K562 (cell line): ENCODE measurements around the gene TXNRD2. TPM values are rescaled to one million over a fixed set of nuclear protein-coding genes. Genes with fewer than 3 reads are reported as not detected.

ENCODE experiments used
- ATAC-seq: fragments of 200-7000 bp; cut with Tn5 transposase; 3 replicates; pipeline ENCODE4 v1.9.1; 2020; ENCODE audit warnings: moderate library complexity
- BruUV-seq: library from RNA; stranded (reverse); fragments of 400-500 nt; replicated peaks from 2 replicates; lab custom pipeline; 2021; lab: Mats Ljungman, UMichigan
- CTCF ChIA-PET: fragments of 300-600 bp; formaldehyde crosslinking; extraction: SDS; loops from one replicate; lab custom pipeline; 2021; ENCODE audit warnings: low intra/inter-chr PET ratio; lab: Yijun Ruan, JAX
- POLR2A ChIA-PET: fragments of 300-600, 350-650 bp; sonication (Branson Sonifier 250); formaldehyde crosslinking; extraction: SDS; loops from one replicate; lab custom pipeline; 2021; ENCODE audit warnings: antibody characterized with exemption, inconsistent platforms; lab: Yijun Ruan, JAX
- DNase-seq, 4 experiments: peaks; one replicate each; pipeline versions ENCODE4 v3.0.0 to v3.0.0-alpha.2; 2011 to 2018; ENCODE audit warnings: low spot score in 3 of 4, mixed read lengths in 3 of 4; ENCODE audit errors: extremely low read depth in 1 of 4
- FAIRE-seq: peaks from 2 replicates; lab custom pipeline; 2011; peaks lifted over from hg19 to GRCh38; lab: Jason Lieb, UNC
- H2AFZ ChIP-seq: 2 replicates; pipeline ENCODE4 v1.6.0; 2011; ENCODE audit warnings: low read depth, low read length, control low read depth, inconsistent platforms
- H3K27ac ChIP-seq: fragments of 200-600 bp; 3 replicates; pipeline ENCODE4 v1.8.0; 2011; ENCODE audit warnings: low read depth, mild to moderate bottlenecking, control low read depth, inconsistent platforms, low read length, moderate library complexity, mixed read lengths; ENCODE audit errors: extremely low read depth
- H3K27me3 ChIP-seq, 2 experiments: fragments of 300-600 bp in 1 of 2; 2 replicates in 1 of 2; 3 replicates in 1 of 2; pipeline versions ENCODE4 v1.6.0 to v1.8.0; 2011; ENCODE audit warnings: inconsistent platforms in 2 of 2, low read length in 2 of 2, mild to moderate bottlenecking in 1 of 2, mixed read lengths in 1 of 2, moderate library complexity in 1 of 2; ENCODE audit not compliant: control insufficient read depth in 2 of 2, insufficient read depth in 2 of 2
- H3K36me3 ChIP-seq: fragments of 300-600 bp; 3 replicates; pipeline ENCODE4 v1.8.0; 2011; ENCODE audit warnings: mild to moderate bottlenecking, low read length, inconsistent platforms; ENCODE audit not compliant: control insufficient read depth, insufficient read depth
- H3K4me1 ChIP-seq, 2 experiments: fragments of 200-600 bp in 1 of 2; replicated peaks in 1 of 2; 2 replicates in 1 of 2; 3 replicates in 1 of 2; pipeline versions ENCODE4 v1.5.1 to v1.8.0; 2011; ENCODE audit warnings: inconsistent platforms in 2 of 2, low read length in 2 of 2, mild to moderate bottlenecking in 1 of 2, mixed read lengths in 1 of 2, moderate library complexity in 1 of 2; ENCODE audit not compliant: control insufficient read depth in 2 of 2, insufficient read depth in 2 of 2
- H3K4me2 ChIP-seq: 2 replicates; pipeline ENCODE4 v1.6.1; 2011; ENCODE audit warnings: low read length, control low read depth, inconsistent platforms, mixed read lengths; ENCODE audit not compliant: insufficient read depth
- H3K4me3 ChIP-seq: fragments of 200-600 bp; sonication (generic), shearing (Covaris generic); 2 replicates; pipeline ENCODE4 v1.5.1; 2016; ENCODE audit warnings: control low read depth, inconsistent platforms
- H3K79me2 ChIP-seq: fragments of 200-600 bp; 3 replicates; pipeline ENCODE4 v1.8.0; 2011; ENCODE audit warnings: low read length, inconsistent platforms; ENCODE audit not compliant: control insufficient read depth, insufficient read depth
- H3K9ac ChIP-seq, 2 experiments: 2 replicates each; pipeline versions ENCODE4 v1.6.0 to v1.6.1; 2011; ENCODE audit warnings: low read depth in 2 of 2, low read length in 2 of 2, control low read depth in 1 of 2, inconsistent platforms in 1 of 2, mild to moderate bottlenecking in 1 of 2, mixed read lengths in 1 of 2; ENCODE audit not compliant: insufficient read depth in 1 of 2
- H3K9me1 ChIP-seq: one replicate; pipeline ENCODE4 v1.6.0; 2011; ENCODE audit warnings: inconsistent platforms, mild to moderate bottlenecking, low read length, moderate library complexity; ENCODE audit not compliant: control insufficient read depth, insufficient read depth
- H3K9me3 ChIP-seq: replicated peaks from 2 replicates; pipeline ENCODE4 v1.5.1; 2011; ENCODE audit warnings: low read depth, low read length, inconsistent platforms; ENCODE audit not compliant: control insufficient read depth, insufficient read depth
- H4K20me1 ChIP-seq: replicated peaks from 2 replicates; pipeline ENCODE4 v1.6.1; 2011; ENCODE audit warnings: low read length, inconsistent platforms, mixed read lengths; ENCODE audit not compliant: control insufficient read depth, insufficient read depth
- CHD2 ChIP-seq: IDR thresholded peaks from 2 replicates; pipeline ENCODE4 v1.6.1; 2011; ENCODE audit warnings: low read depth, low read length
- CTCF ChIP-seq, 3 experiments: IDR thresholded peaks in 2 of 3; conservative IDR thresholded peaks in 1 of 3; 2 replicates each; pipeline ENCODE4 v1.5.1; 2011 to 2012; ENCODE audit warnings: low read length in 3 of 3, mild to moderate bottlenecking in 3 of 3, control low read depth in 2 of 3, improper control_type of control experiment in 1 of 3, inconsistent platforms in 1 of 3, low read depth in 1 of 3, mixed read lengths in 1 of 3, moderate library complexity in 1 of 3; ENCODE audit not compliant: insufficient read depth in 2 of 3
- HDAC6 ChIP-seq: IDR thresholded peaks from 2 replicates; pipeline ENCODE4 v1.6.1; 2012; ENCODE audit warnings: low read depth, mild to moderate bottlenecking, control low read depth, inconsistent platforms, low read length, moderate library complexity
- MCM5 ChIP-seq: fragments of 450-650 bp; IDR thresholded peaks from 2 replicates; pipeline ENCODE4 v1.6.1; 2016; ENCODE audit warnings: low read depth
- PRMT5 ChIP-seq: sonication (generic); formaldehyde crosslinking; IDR thresholded peaks from 2 replicates; pipeline ENCODE4 v1.5.0; 2020; ENCODE audit warnings: missing genetic modification reagents
- RAD21 ChIP-seq, 2 experiments: fragments of 250-450 bp in 1 of 2; fragments of 450-650 bp in 1 of 2; sonication (Bioruptor Pico) in 1 of 2; formaldehyde crosslinking in 1 of 2; IDR thresholded peaks in 1 of 2; conservative IDR thresholded peaks in 1 of 2; 2 replicates each; pipeline versions ENCODE4 v1.4.0 to v1.8.0; 2020 to 2022; ENCODE audit warnings: mild to moderate bottlenecking in 2 of 2, moderate library complexity in 1 of 2
- RBM39 ChIP-seq: fragments of 200-400 bp; formaldehyde crosslinking; optimal IDR thresholded peaks from 2 replicates; pipeline ENCODE3; 2018; ENCODE audit warnings: low read depth, low read length
- SETDB1 ChIP-seq: IDR thresholded peaks from one replicate; pipeline ENCODE4 v1.6.1; 2012; ENCODE audit warnings: low read length, control low read depth, inconsistent platforms
- SLC30A9 ChIP-seq: fragments of 250-450 bp; sonication (Bioruptor Pico); IDR thresholded peaks from 2 replicates; pipeline ENCODE4 v1.8.0; 2022; ENCODE audit warnings: mild to moderate bottlenecking, moderate library complexity
- SMARCB1 ChIP-seq: IDR thresholded peaks from 2 replicates; pipeline ENCODE4 v1.6.1; 2011; ENCODE audit warnings: improper control_type of control experiment, low read depth; ENCODE audit not compliant: insufficient read length
- THAP12 ChIP-seq: fragments of 250-450 bp; sonication (Bioruptor Pico); IDR thresholded peaks from 2 replicates; pipeline ENCODE4 v1.9.0; 2021; ENCODE audit warnings: mild to moderate bottlenecking, inconsistent platforms
- XRCC5 ChIP-seq: fragments of 200-400 bp; formaldehyde crosslinking; IDR thresholded peaks from 2 replicates; pipeline ENCODE4 v1.6.1; 2017; ENCODE audit warnings: low read depth, mild to moderate bottlenecking, low read length
- ZFPM2 ChIP-seq: fragments of 250-450 bp; sonication (Bioruptor Pico); IDR thresholded peaks from 2 replicates; pipeline ENCODE4 v1.5.1; 2022; ENCODE audit warnings: mild to moderate bottlenecking
- ZHX1 ChIP-seq: fragments of 150-350 bp; conservative IDR thresholded peaks from 2 replicates; pipeline ENCODE4 v1.6.1; 2014; ENCODE audit warnings: low read length
- WGBS: fragments of 100-300 bp; shearing (Covaris generic); methylation state at CpG from one replicate; pipeline ENCODE4 v1.1.6; 2016; ENCODE audit warnings: low coverage, mixed read lengths; ENCODE audit not compliant: insufficient coverage; ENCODE audit errors: missing lambda C conversion rate; 5-methylcytosine and 5-hydroxymethylcytosine counted together
- in situ Hi-C: fragments of 300-500 bp; cut with MboI; formaldehyde crosslinking; loops from 4 replicates; pipeline ENCODE4 v1.15.0; 2018; ENCODE audit warnings: inconsistent platforms, mixed read lengths
- intact Hi-C: fragments of 100-400 bp; cut with micrococcal nuclease; formaldehyde crosslinking; loops from 2 replicates; pipeline ENCODE4 v1.14.2; 2022
- polyA plus RNA-seq, 8 experiments: library from polyadenylated mRNA; depleted of rRNA in 4 of 8; stranded (reverse) in 5 of 8; unstranded in 3 of 8; fragments of >200 nt; fragmentation: Nextera tagmentation in 2 of 8; fragmentation: Illumina TruSeq in 1 of 8; extraction: Ambion mirVana in 2 of 8; extraction: Trizol in 1 of 8; gene quantifications; 2 replicates each; pipeline versions ENCODE4 v1.2.1 to v1.2.3, GENCODE V29; 2011 to 2014; ENCODE audit warnings: inconsistent platforms in 1 of 8, missing spikeins in 1 of 8
- total RNA-seq, 7 experiments: library from RNA; depleted of rRNA in 6 of 7; stranded (reverse); fragments of >200 nt in 6 of 7; fragmentation: Illumina TruSeq in 2 of 7; extraction: Trizol in 2 of 7; gene quantifications; 2 replicates each; pipeline versions ENCODE4 v1.2.1 to v1.2.3, GENCODE V29; 2011 to 2021; ENCODE audit warnings: low replicate concordance in 1 of 7

The TXNRD2 gene
- total and polyA plus RNA-seq, 9 of the 15 experiments (the other 6 are each of a cell fraction or from before 2014, with no cell fraction given): 3.3 to 80.2 (median 49.4) TPM

GRCh38 chr22:19841641-19842392, 99.8 kb downstream of the TXNRD2 start:
- H3K9me3 ChIP-seq: no peaks in the 10 kb centered on the region
- FAIRE-seq (no peak), DNase-seq (peak in 1 of 4 experiments; percentile 41), ATAC-seq (peak; percentile 47)
- H3K4me1 ChIP-seq: peaks cover 0 to 38% of the 10 kb centered on the region in 2 experiments; a peak in 2 of 5 replicates
- peaks cover 35% of the 10 kb centered on the region for H4K20me1 ChIP-seq
- peaks cover 1% of the 10 kb centered on the region; the same call in 1 of the 3 replicates for H3K36me3 ChIP-seq
- H3K27me3 ChIP-seq: no peaks in the 10 kb centered on the region
- WGBS: 52% methylated on average over 8 of the region's 8 CpGs
- H3K9me1 ChIP-seq: peaks cover 4% of the 10 kb centered on the region
- no peak overlapping the region for H3K4me3 ChIP-seq
- BruUV-seq: no TSS peak
- H3K4me2 ChIP-seq: no peak overlapping the region
- CTCF ChIA-PET: interaction anchor here (0.6 to 0.7 kb wide), 2 partner anchors 68 to 1120 kb away, joined by 3 to 4 read pairs; no protein-coding TSS in a partner anchor
- no peak overlapping the region for H2AFZ ChIP-seq
- peak overlapping the region in 1 of 2 experiments; percentile 46; a peak in 2 of 4 replicates for H3K9ac ChIP-seq
- no peaks in the 10 kb centered on the region for H3K79me2 ChIP-seq
- POLR2A ChIA-PET: interaction anchor here (0.9 to 13.6 kb wide), 7 partner anchors 9 to 69 kb away, joined by 3 to 247 read pairs (median 7); partner anchors contain the start of genes GNB1L and RTL10
- in situ Hi-C loops (no loop called here), intact Hi-C loops (no loop called here)
- no peak overlapping the region for H3K27ac ChIP-seq
- TF ChIP-seq MCM5: no peak
- TF ChIP-seq RBM39: peak; percentile 22
- TF ChIP-seq CHD2: peak; percentile 33; the same call in 1 of the 2 replicates
- peak; percentile 11; the same call in 1 of the 2 replicates for TF ChIP-seq THAP12 (CRISPR knock-in tag)
- no peak for TF ChIP-seq ZHX1
- TF ChIP-seq XRCC5: no peak
- peak; percentile 92 for TF ChIP-seq SETDB1
- peak; percentile 39 to 64 (median 48); a peak in 5 of 6 replicates for TF ChIP-seq CTCF (IDR thresholded peaks at IDR 0.05 in 2 of 3, conservative IDR thresholded peaks at IDR 0.05 in 1 of 3; ENCODE audit: insufficient read depth in 2 of 3, low read depth in 1 of 3, low read length in 3 of 3)
- 0 out of 2 replicates have a peak, but pooled peaks have one; percentile 21 for TF ChIP-seq SLC30A9
- peak in 1 of 2 experiments; percentile 60; a peak in 2 of 4 replicates for TF ChIP-seq RAD21 (CRISPR knock-in tag; conservative IDR thresholded peaks at IDR 0.05 in 1 of 2, IDR thresholded peaks at IDR 0.05 in 1 of 2)
- TF ChIP-seq SMARCB1: no peak
- 0 out of 2 replicates have a peak, but pooled peaks have one; percentile 45 for TF ChIP-seq PRMT5 (CRISPR knock-in tag)
- peak; percentile 39; the same call in 1 of the 2 replicates for TF ChIP-seq HDAC6
- TF ChIP-seq ZFPM2 (CRISPR knock-in tag): no peak
